Epithelial cell of esophagus (primary cell): Measurements from ENCODE around the gene TAC4.

Source experiments
- DNase-seq: peaks from one replicate; pipeline ENCODE4 v3.0.0; 2010; ENCODE audit warnings: low read depth
- H3K4me3 ChIP-seq: 2 replicates; pipeline ENCODE4 v1.5.1; 2011; ENCODE audit warnings: mild to moderate bottlenecking, low read length, control low read depth
- CTCF ChIP-seq: IDR thresholded peaks from 2 replicates; pipeline ENCODE4 v1.5.1; 2011; ENCODE audit warnings: low read depth, mild to moderate bottlenecking, low read length, control low read depth, inconsistent platforms; ENCODE audit not compliant: insufficient read depth; ENCODE audit errors: missing control alignments

TAC4 gene

GRCh38 chr17:49822829-49823228, 25.0 kb downstream of the TAC4 start:
- no peak for TF ChIP-seq CTCF
- no peak overlapping the region for H3K4me3 ChIP-seq
- DNase-seq, result peak; percentile 58

DNA sequence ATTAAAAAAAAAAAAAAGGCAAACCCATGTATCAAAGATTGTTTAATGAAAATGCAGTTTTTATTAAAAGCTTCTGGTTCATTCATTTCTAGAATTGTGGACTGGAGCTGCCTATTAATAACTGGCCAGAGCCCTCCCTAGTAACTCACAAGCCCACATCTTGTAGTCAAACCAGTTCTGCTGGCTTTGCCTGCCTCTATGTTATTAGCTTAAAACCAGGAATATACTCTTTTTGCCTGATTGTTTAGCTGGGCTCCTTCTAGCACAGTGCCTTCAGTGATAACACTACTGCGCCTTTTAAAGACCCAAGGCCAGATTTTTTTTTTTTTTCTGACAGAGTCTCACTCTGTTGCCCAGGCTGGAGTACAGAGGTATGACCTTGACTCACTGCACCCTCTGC, 26.0 kb downstream of the TAC4 start:
- no peak for TF ChIP-seq CTCF
- H3K4me3 ChIP-seq, result no peak overlapping the region
- DNase-seq, result peak; percentile 71

DNA sequence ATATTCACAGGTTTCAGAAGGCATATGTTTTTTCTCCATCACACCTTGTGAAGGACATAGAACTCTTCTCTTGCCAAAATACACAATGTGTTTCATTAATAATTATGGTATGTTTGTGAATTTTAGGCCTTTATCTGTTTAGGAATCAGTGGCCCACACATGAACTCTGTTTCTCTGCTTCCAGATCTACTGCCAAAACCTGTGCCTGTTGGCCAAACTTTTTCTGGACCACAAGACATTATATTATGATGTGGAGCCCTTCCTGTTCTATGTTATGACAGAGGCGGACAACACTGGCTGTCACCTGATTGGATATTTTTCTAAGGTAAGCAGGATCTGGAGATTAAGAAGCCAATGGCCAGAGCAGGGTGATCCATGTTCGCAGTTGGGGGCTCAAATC, 26.4 kb downstream of the TAC4 start:
- no peak overlapping the region for H3K4me3 ChIP-seq
- no peak for TF ChIP-seq CTCF
- no peak for DNase-seq

DNA sequence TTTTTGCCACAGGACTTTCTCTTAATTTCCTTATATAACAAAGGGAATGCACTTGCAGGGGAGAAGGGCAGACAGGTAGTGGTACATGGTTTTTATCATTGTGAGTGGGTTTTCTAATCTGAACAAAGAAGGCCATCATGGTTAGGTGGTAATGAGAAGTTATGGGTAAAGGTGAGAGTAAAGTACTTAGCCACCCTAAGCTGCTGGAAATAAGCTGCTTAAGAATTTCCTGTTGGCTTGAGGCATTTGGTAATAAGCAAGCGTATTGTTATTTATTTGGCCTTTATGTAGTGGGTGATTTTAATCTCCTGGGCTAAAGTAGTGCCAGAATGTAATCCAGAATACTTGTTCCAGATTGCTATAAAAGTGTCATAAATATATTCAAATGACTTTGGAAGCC, 27.1 kb downstream of the TAC4 start:
- no peak for TF ChIP-seq CTCF
- no peak for DNase-seq
- H3K4me3 ChIP-seq, result no peak overlapping the region

- TF ChIP-seq CTCF, result no peak
- no peak for DNase-seq
- H3K4me3 ChIP-seq, result no peak overlapping the region
Observed at GRCh38 chr17:49819651-49820050, 28.2 kb downstream of the TAC4 start.

DNA sequence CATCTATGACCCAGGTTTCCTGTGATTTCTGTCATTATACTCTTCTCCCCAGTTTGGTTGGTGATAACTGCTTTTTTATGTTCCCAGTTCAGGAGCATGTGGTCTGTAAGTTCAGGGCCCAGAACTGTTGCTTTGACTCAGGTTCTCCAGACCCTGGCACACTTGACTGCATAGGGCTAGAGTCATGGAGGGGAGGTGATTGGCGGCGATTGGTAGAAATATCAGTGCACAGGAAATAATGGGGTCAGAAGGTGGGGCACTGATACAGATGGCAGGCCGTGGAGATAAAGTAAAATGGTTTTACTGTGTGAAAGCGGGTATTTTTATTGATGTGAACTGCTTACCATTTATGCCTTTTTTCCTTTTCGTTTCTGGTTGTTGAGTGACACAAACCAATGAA, 28.7 kb downstream of the TAC4 start:
- no peak for TF ChIP-seq CTCF
- no peak overlapping the region for H3K4me3 ChIP-seq
- DNase-seq, result no peak

GRCh38 chr17:49817993-49818392, 29.9 kb downstream of the TAC4 start:
- TF ChIP-seq CTCF, result no peak
- no peak overlapping the region for H3K4me3 ChIP-seq
- no peak for DNase-seq
